Activated CD8-positive, alpha-beta memory T cell treated with anti-CD3 and anti-CD28 coated beads, Interleukin-2, amount 10 ng/mL, durations not matched to agents 7 days and 5 days (primary cell): ENCODE data around the gene RBM38. TPM values are rescaled to one million over a fixed set of nuclear protein-coding genes. Genes with fewer than 3 reads are reported as not detected.

Experiments used
- ATAC-seq: fragments of 150-1000 bp; cut with Tn5 transposase; one replicate; pipeline ENCODE4 v1.10.0; 2021; ENCODE audit warnings: moderate library complexity
- CTCF ChIA-PET: fragments of 350-600 bp; sonication (Branson Sonifier 250); formaldehyde crosslinking; loops from one replicate; lab custom pipeline; 2021; ENCODE audit warnings: antibody characterized with exemption; lab: Charles Lee
- DNase-seq: peaks from one replicate; pipeline ENCODE4 v3.0.0-alpha.2; 2020
- H3K27ac Mint-ChIP-seq: one replicate; pipeline ENCODE4 v1.8.0; 2021; ENCODE audit warnings: mild to moderate bottlenecking, mixed read lengths
- H3K27me3 Mint-ChIP-seq: one replicate; pipeline ENCODE4 v1.8.0; 2021; ENCODE audit warnings: mixed read lengths
- H3K36me3 Mint-ChIP-seq: one replicate; pipeline ENCODE4 v1.8.0; 2021; ENCODE audit warnings: mild to moderate bottlenecking, mixed read lengths
- H3K4me1 Mint-ChIP-seq: one replicate; pipeline ENCODE4 v1.8.0; 2021; ENCODE audit warnings: mixed read lengths
- H3K4me3 Mint-ChIP-seq: one replicate; pipeline ENCODE4 v1.8.0; 2021; ENCODE audit warnings: mild to moderate bottlenecking, moderate library complexity, mixed read lengths
- H3K9me3 Mint-ChIP-seq: one replicate; pipeline ENCODE4 v1.8.0; 2022; ENCODE audit warnings: low read depth, mixed read lengths
- total RNA-seq, 2 experiments: library from RNA; stranded (reverse); gene quantifications; one replicate each; pipeline ENCODE4 v1.2.3, GENCODE V29; 2021

Gene RBM38
- total RNA-seq, 2 experiments from 2014 or later: 74.8 to 91.9 TPM

GRCh38 chr20:57443349-57444265 lies 52.4 kb downstream of the RBM38 start:
- no peaks in the 10 kb centered on the region for H3K9me3 Mint-ChIP-seq
- no peak for ATAC-seq
- H3K36me3 Mint-ChIP-seq: no peaks in the 10 kb centered on the region
- CTCF ChIA-PET: interaction anchor here (1.1 kb wide), 1 partner anchor 9 kb away, joined by 5 read pairs; no protein-coding TSS in a partner anchor
- DNase-seq: no peak
- peaks cover 16% of the 10 kb centered on the region for H3K27me3 Mint-ChIP-seq
- H3K4me3 Mint-ChIP-seq: no peak overlapping the region
- no peak overlapping the region for H3K27ac Mint-ChIP-seq
- H3K4me1 Mint-ChIP-seq: no peaks in the 10 kb centered on the region

GRCh38 chr20:57444394-57445048 lies 53.3 kb downstream of the RBM38 start:
- no peak overlapping the region for H3K27ac Mint-ChIP-seq
- H3K4me3 Mint-ChIP-seq: no peak overlapping the region
- no peaks in the 10 kb centered on the region for H3K36me3 Mint-ChIP-seq
- no peaks in the 10 kb centered on the region for H3K4me1 Mint-ChIP-seq
- no peak for ATAC-seq
- CTCF ChIA-PET: interaction anchor here (1.1 kb wide), 1 partner anchor 10 kb away, joined by 5 read pairs; no protein-coding TSS in a partner anchor
- H3K9me3 Mint-ChIP-seq: no peaks in the 10 kb centered on the region
- H3K27me3 Mint-ChIP-seq: peaks cover 19% of the 10 kb centered on the region
- no peak for DNase-seq

GRCh38 chr20:57445298-57445697 lies 54.1 kb downstream of the RBM38 start:
- Mint-ChIP-seq H3K27me3 (peaks cover 19% of the 10 kb centered on the region), H3K36me3 (no peaks in the 10 kb centered on the region), H3K9me3 (no peaks in the 10 kb centered on the region), H3K27ac (no peak overlapping the region), H3K4me1 (peaks cover 5% of the 10 kb centered on the region), H3K4me3 (no peak overlapping the region)
- CTCF ChIA-PET: no interaction called here
- DNase-seq (no peak), ATAC-seq (no peak)

- Mint-ChIP-seq H3K27ac (no peak overlapping the region), H3K36me3 (no peaks in the 10 kb centered on the region), H3K9me3 (no peaks in the 10 kb centered on the region), H3K4me1 (peaks cover 10% of the 10 kb centered on the region), H3K4me3 (no peak overlapping the region), H3K27me3 (peaks cover 19% of the 10 kb centered on the region)
- no peak for ATAC-seq
- DNase-seq: no peak
- CTCF ChIA-PET: no interaction called here
These were observed 54.6 kb downstream of the RBM38 start for GRCh38 chr20:57445774-57446173.

- CTCF ChIA-PET: interaction anchor here (1.4 kb wide), 1 partner anchor 10 kb away, joined by 4 read pairs; no protein-coding TSS in a partner anchor
- DNase-seq (no peak), ATAC-seq (no peak)
- H3K27me3 Mint-ChIP-seq: peaks cover 19% of the 10 kb centered on the region
- H3K9me3 Mint-ChIP-seq: no peaks in the 10 kb centered on the region
- H3K4me1 Mint-ChIP-seq: peaks cover 26% of the 10 kb centered on the region
- no peak overlapping the region for H3K4me3 Mint-ChIP-seq
- no peaks in the 10 kb centered on the region for H3K36me3 Mint-ChIP-seq
- H3K27ac Mint-ChIP-seq: no peak overlapping the region
These were observed 57.7 kb downstream of the RBM38 start for GRCh38 chr20:57448764-57449354.

- H3K27ac Mint-ChIP-seq: no peak overlapping the region
- peaks cover 26% of the 10 kb centered on the region for H3K4me1 Mint-ChIP-seq
- no peaks in the 10 kb centered on the region for H3K36me3 Mint-ChIP-seq
- no peak overlapping the region for H3K4me3 Mint-ChIP-seq
- no peaks in the 10 kb centered on the region for H3K9me3 Mint-ChIP-seq
- CTCF ChIA-PET: interaction anchor here (0.9 kb wide), 2 partner anchors 14 to 169 kb away, joined by 3 read pairs; no protein-coding TSS in a partner anchor
- H3K27me3 Mint-ChIP-seq: peaks cover 22% of the 10 kb centered on the region
- ATAC-seq (no peak), DNase-seq (no peak)
These were observed 58.5 kb downstream of the RBM38 start for GRCh38 chr20:57449398-57450354.

- no peaks in the 10 kb centered on the region for H3K9me3 Mint-ChIP-seq
- CTCF ChIA-PET: interaction anchor here (0.9 kb wide), 3 partner anchors 15 to 168 kb away, joined by 3 read pairs; no protein-coding TSS in a partner anchor
- DNase-seq (peak; percentile 55), ATAC-seq (peak; percentile 32)
- peaks cover 21% of the 10 kb centered on the region for H3K27me3 Mint-ChIP-seq
- no peak overlapping the region for H3K4me3 Mint-ChIP-seq
- no peak overlapping the region for H3K27ac Mint-ChIP-seq
- H3K4me1 Mint-ChIP-seq: peaks cover 26% of the 10 kb centered on the region
- no peaks in the 10 kb centered on the region for H3K36me3 Mint-ChIP-seq
These were observed 59.2 kb downstream of the RBM38 start for GRCh38 chr20:57450419-57450818.

GRCh38 chr20:57450931-57451330 lies 59.7 kb downstream of the RBM38 start:
- ATAC-seq: no peak
- H3K4me3 Mint-ChIP-seq: no peak overlapping the region
- H3K27ac Mint-ChIP-seq: no peak overlapping the region

GRCh38 chr20:57451431-57451794 lies 60.2 kb downstream of the RBM38 start:
- peaks cover 14% of the 10 kb centered on the region for H3K27me3 Mint-ChIP-seq
- CTCF ChIA-PET: interaction anchor here (0.9 kb wide), 1 partner anchor 18 kb away, joined by 3 read pairs; no protein-coding TSS in a partner anchor
- H3K4me1 Mint-ChIP-seq: peaks cover 26% of the 10 kb centered on the region
- peak overlapping the region; percentile 48 for H3K27ac Mint-ChIP-seq
- DNase-seq (no peak), ATAC-seq (no peak)
- H3K4me3 Mint-ChIP-seq: no peak overlapping the region
- H3K9me3 Mint-ChIP-seq: no peaks in the 10 kb centered on the region
- no peaks in the 10 kb centered on the region for H3K36me3 Mint-ChIP-seq

More at GRCh38 chr20:57450931-57451330, 59.7 kb downstream of the RBM38 start:
- no peak for DNase-seq
- Mint-ChIP-seq H3K36me3 (no peaks in the 10 kb centered on the region), H3K9me3 (no peaks in the 10 kb centered on the region), H3K27me3 (peaks cover 18% of the 10 kb centered on the region), H3K4me1 (peaks cover 26% of the 10 kb centered on the region)
- CTCF ChIA-PET: interaction anchor here (0.9 kb wide), 3 partner anchors 16 to 168 kb away, joined by 3 read pairs; no protein-coding TSS in a partner anchor

- peaks cover 26% of the 10 kb centered on the region for H3K4me1 Mint-ChIP-seq
- H3K4me3 Mint-ChIP-seq: no peak overlapping the region
- peak; percentile 50 for DNase-seq
- H3K9me3 Mint-ChIP-seq: no peaks in the 10 kb centered on the region
- H3K27me3 Mint-ChIP-seq: peaks cover 11% of the 10 kb centered on the region
- CTCF ChIA-PET: no interaction called here
- H3K36me3 Mint-ChIP-seq: no peaks in the 10 kb centered on the region
- peak; percentile 55 for ATAC-seq
- peak overlapping the region; percentile 48 for H3K27ac Mint-ChIP-seq
These were observed 60.8 kb downstream of the RBM38 start for GRCh38 chr20:57451795-57452661.

GRCh38 chr20:57455386-57455785 lies 64.2 kb downstream of the RBM38 start:
- no peak overlapping the region for H3K4me3 Mint-ChIP-seq

More at GRCh38 chr20:57455386-57455785, 64.2 kb downstream of the RBM38 start:
- no peak for ATAC-seq
- no peaks in the 10 kb centered on the region for H3K36me3 Mint-ChIP-seq
- H3K27ac Mint-ChIP-seq: no peak overlapping the region
- H3K4me1 Mint-ChIP-seq: peaks cover 20% of the 10 kb centered on the region
- H3K27me3 Mint-ChIP-seq: peaks cover 4% of the 10 kb centered on the region
- no peaks in the 10 kb centered on the region for H3K9me3 Mint-ChIP-seq
- CTCF ChIA-PET: no interaction called here
- no peak for DNase-seq
